RPMI7951 (cell line): Measurements from ENCODE around the gene ITGAV. TPM values are rescaled to one million over a fixed set of nuclear protein-coding genes. Genes with fewer than 3 reads are reported as not detected.

Experiments
- DNase-seq: peaks from one replicate; pipeline ENCODE4 v3.0.0-alpha.2; 2012; ENCODE audit warnings: low read depth
- total RNA-seq: library from RNA; depleted of rRNA; stranded (reverse); fragments of >200 nt; shearing (Covaris generic); gene quantifications from 2 replicates; pipeline ENCODE4 v1.2.3, GENCODE V29; 2014

The ITGAV gene
- total RNA-seq, 1 experiment from 2014 or later = 170 TPM

DNA sequence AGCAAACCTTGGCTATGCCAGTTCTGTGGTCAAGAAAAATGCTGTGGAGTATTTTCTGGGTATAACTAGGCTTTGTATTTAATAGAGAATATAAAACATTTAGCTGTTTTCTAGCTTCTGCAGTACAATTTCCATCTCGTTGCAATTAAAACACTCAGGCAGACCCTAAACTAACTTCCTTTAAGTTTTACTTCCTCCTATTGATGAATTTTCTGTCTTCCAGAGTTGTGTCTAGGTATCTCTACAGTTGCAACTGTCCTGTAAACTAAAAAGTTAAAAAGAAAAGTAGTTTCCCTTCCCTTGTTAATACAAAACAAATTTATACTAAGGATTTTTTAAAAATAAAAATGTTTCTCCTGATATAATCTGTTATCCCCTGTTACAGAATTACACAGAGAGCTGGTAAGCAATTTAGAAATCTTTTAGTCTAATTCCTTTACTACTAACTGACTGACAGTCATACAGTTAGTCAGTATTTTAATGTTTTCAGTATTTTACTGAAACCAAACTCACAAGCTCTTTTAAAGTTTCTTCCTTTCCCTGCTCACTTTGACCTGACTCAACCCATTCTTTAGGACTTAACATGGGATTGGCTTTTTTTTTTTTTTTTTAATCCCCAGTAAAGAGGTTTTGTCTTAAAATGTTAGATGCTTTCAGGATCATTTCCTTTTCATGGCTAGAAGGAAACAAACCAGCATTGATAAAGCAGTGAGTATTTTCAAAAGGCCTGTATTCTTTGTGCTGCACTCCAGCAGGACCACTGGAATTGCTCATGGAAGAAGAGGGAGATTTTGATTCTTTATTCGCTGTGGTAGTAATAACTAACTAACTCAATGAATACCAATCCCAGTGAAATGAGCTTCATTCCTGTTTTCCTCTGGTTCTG is 22.9 kb downstream of the ITGAV start:
- peak; percentile 31 for DNase-seq

DNA sequence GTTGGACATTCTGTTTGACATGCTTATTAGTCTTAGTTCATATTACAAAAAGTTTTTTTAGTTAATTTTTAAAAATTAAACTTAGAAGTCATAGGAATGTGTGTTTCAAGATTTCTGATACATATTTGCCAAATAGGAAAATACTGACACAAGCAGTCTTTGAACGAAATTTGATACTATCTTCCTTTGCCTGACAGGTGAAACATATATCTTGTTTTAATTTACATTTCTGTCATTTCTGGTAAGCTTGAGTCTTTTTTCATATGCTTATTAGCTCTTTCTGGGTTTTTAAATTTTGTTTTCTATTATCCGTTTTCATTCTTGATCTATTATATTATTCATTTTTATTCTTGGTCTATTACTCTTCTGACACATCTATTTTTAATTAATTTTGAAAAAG is 24.5 kb downstream of the ITGAV start:
- DNase-seq = no peak

DNA sequence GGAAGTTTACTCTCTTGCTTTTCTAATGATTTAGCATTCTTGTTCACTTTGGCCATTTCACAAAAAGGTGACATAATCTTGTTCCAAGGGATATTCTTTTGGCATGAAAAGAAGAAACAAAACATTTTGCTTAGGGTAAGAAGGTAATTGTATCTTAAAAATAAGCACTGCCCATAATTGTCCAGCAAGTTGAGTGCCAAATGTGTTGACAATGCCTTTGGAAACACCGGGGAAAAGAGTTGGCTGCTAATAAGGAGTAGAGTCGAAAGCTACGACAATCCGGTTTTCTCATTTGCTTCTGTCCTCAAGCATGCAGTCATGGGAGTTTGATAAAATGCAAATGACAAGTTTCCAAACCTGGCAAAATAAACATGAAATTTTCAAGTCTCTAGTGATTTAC is 27.3 kb downstream of the ITGAV start:
- no peak for DNase-seq

DNA sequence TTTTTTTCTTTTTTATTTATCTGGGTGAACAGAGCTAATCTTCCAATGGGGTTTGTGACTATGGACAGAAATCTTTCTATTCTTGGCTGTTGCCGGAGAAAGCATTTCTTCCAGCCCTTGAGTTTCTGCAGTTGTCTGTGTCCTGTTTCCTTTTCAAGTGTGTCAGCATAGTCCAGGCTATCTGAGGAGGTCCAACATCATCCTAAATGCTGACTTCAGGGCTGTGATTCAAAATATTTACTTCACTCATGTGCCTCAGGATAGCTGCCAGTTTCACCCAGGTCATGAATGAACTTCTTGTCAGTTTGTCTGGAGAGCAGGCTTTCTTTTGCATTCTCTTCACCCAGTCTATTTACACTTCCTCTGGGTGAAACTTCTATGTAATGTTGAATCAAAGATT is 27.9 kb downstream of the ITGAV start:
- no peak for DNase-seq

DNA sequence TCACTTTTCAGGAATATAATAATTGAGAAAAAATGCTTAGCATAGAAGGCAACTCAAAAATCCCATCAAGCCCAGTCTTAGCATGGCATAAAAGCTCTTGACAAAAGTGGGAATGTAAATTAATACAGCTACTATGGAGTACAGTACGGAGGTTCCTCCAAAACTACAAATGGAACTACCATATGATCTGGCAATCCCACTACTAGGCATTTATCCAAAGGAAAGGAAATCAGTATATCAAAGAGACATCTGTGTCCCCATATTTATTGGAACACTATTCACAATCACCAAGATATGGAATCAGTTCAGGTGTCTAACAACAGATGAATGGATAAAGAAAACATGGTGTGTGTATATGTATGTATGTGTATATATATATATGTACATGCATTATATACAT is 28.8 kb downstream of the ITGAV start:
- no peak for DNase-seq

DNA sequence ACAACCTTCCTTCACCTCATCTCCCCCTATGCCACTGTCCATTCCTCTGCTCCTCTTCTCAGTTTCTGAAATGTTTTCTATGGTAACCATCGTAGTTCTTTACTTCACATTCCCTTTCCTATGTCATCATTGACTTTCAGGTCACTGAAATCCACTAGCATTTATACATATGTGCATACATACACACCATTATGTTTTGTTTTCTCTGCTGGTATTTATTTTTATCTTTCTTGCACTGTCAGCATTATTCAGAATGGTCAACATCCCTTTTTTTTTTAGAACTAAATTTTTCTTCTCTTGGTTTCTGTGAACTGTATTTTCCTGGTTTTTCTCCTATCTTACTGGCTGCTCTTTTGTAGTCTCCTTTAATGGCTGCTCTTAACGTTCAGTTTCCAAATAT is 33.2 kb downstream of the ITGAV start:
- DNase-seq = no peak

DNA sequence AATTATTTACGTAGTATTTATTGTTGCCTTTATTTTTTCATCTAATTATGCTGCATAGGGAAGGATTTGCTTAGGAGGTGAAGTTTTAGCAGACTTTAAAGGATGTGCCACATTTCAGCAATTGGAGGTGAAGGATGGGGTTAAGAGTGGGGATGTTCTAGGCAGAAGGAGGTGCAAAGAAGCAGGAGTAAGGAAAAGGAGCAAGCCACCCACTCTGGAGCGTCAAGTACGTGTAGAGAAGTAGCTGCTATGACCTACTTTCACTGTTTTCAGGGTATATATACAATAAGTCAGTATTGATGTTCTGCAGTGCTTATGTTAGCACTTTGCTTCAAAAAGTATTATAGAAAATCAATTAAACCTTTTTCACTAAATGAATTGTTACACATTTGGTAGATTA is 34.4 kb downstream of the ITGAV start:
- DNase-seq = no peak

DNA sequence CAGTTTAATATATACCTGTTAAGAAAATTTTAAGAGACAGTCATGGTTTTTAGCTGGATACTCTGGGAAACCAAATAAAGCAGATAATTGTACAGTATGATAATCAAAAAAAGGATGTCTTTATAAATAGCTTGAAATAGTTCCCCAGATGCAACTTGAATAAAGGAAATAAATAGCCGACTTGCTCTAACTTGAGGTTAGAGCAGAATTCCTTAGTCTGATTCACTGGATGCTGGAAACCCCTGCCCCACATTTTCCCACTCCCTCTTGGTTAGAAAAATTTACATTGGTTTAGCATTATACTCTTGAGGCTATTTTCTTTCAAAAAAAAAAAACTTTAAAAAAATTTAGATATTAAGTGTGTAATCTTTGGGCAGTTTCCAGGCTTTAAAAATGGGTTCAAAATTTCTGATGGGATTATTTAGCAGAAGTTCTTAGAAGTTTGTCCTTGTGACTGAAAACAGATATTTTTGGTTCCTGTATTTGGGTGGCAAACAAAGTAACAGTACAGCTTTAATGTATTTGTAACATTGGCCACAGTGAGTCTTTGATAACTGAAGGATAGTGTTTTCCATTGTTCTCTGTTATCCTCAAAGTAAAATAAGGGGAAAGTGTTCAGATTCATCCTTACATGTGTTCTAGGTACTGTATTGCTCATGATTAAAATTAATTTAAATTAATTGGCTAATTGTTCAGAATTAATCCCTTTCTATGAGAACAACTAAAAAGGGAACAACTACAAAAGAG is 39.6 kb downstream of the ITGAV start:
- no peak for DNase-seq

DNA sequence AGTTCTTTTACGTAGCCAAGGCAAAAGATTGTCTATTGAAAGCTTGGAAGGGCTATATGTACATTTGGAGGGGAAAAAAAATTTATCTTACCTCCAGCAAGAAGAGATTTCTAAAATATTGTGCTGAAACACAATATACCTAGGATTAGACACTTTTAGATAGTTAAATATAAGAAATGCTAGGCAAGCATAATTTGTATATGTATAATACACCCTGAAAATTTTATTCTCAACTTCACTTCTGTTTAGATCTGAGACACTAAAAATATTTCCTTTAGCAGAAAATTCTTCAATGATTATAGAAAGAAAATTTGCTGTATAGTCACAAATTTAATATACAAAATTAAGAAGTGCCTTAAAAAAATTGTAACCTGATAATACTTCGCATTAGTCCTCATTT is 42.6 kb downstream of the ITGAV start:
- DNase-seq = no peak

DNA sequence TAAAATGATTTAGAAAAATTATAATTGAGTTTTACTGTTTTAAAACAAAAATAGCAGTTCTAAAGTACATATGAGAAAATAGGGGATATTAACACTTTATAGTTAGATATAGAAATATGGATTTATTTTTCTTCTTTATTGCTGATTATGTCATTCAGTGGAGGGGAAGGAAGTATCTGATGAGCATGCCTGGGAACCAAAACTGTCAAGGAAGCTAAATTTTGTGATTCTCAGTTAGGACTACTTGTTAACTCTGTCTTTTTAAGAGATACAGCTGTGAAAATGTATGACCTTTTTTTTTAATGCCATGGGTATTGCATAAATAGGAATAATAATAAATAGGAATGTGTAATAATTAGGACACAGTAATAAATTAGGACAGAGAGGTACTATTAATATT is 44.8 kb downstream of the ITGAV start:
- DNase-seq = no peak

DNA sequence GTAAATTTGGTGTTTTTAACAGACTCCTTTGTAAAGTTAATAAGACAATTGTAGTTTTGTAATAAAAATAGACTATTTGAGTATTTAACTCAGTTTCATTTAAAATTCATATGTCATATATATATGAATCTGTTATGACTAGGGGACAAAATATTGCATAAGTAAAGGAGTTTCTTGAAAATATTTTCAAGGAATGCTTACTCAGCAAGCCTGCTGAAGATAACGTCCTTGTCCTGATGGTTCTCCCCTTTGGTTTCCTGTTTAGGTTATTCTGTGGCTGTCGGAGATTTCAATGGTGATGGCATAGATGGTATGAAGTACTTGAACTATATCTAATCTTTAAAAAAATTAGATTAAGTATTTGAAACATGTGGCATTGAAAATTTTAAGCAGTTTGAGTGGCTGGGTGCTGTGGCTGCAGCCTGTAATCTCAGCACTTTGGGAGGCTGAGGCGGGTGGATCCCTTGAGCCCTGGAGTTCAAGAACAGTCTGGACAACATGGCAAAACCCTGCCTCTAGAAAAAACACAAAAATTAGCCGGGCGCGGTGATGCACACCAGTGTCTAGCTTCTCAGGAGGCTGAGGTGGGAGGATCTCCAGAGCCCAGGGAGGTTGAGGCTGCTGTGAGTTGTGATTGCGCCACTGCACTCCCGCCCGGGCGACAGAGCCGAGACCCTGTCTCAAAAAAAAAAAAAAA is 47.1 kb downstream of the ITGAV start:
- no peak for DNase-seq

DNA sequence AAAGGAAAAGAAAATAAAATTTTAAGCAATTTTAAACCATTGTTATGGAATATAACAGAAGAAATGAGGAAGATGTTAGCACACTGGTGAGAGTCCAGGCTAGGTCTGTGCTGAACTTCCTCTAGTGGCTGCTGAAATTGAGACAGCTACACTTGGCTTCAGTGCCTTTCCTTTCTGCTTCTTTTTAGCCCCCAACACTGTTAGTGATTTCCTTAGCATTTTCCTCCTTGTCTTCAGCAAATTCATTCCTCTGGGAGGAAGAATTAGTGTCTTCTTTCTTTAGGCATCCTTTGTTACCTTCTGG is 47.6 kb downstream of the ITGAV start:
- no peak for DNase-seq

DNA sequence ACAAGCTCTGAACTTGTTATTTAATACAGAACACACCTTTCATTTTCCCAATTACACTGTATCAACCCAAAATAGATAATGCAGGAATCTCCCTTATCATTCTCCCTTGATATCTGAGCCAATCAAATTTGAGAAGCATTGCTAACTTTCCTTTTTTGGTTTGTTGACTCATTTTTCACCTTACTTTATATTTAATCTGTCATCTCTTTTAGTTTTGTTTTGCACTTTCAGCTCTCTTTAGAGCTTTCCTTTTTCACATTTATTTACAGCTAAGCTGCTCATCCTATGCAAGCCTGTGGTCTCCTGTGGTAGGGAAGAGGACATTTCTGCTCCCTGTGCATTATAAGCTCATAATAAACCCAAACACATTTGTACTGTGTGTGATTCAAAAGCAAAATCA is 50.1 kb downstream of the ITGAV start:
- DNase-seq = no peak

DNA sequence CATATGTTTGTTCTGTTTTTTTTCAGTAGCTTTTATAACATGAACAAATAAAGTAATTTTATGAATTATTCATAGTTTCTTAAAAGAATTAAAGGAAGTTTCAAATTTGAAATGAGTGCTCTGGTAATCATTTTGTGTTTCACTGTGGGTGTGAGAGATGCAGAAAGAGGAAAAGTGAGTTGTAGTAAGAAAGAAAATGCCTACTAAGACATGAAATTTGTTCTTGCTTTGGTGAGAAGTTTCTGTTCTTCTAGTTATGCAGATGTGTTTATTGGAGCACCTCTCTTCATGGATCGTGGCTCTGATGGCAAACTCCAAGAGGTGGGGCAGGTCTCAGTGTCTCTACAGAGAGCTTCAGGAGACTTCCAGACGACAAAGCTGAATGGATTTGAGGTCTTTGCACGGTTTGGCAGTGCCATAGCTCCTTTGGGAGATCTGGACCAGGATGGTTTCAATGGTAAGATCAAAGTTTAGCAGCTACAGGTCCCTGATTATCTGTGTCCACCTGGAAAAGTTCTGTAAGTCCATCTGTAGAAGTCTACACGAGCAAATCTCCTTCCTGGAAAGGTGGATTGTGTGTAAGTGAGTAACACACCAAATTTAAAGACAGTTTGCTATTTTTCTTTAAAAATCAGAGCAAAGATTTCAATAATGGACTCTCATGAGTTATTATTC is 51.4 kb downstream of the ITGAV start:
- DNase-seq = no peak

DNA sequence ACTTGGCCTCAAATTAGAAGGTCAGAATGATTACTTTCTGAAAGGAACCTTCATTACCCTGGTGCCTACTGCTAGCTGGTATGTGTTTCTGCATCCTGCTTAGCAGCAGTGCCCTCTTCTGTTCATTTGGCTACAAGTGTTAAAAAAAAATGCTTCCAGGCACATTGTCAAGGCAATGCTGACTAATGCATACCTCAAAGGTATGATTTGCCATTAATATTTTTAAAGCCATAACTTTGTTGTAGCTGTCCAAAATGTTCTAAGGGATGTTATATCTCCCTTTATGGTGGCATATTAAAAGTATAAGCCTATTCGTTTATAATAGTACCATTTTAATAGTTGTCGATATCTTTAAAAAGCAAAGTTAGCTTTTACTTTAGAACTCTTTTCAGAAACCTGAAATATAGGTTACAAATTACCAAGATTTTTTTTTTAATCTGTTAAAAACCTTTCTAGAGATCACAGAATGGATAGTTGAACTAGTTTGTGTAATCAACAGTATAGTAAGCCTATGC is 52.0 kb downstream of the ITGAV start:
- peak; percentile 69 for DNase-seq

DNA sequence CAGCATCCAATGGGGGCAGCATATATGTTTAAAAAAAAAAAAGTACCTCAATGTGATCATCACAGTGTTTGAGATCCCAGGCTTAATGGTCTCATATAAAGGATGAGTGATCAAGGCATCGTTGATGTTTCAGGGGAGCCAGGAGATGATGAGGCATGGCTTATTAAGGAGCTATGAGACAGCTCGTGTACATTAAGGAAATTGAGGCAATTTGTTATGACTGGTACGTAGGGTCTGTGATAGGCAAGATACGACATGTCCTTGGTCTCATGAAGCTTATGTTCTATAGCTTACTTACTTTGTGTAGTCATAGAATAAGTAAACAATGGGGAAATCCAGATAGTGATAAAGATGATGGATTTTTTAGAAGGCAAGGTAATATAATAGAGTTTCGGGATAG is 54.9 kb downstream of the ITGAV start:
- no peak for DNase-seq

DNA sequence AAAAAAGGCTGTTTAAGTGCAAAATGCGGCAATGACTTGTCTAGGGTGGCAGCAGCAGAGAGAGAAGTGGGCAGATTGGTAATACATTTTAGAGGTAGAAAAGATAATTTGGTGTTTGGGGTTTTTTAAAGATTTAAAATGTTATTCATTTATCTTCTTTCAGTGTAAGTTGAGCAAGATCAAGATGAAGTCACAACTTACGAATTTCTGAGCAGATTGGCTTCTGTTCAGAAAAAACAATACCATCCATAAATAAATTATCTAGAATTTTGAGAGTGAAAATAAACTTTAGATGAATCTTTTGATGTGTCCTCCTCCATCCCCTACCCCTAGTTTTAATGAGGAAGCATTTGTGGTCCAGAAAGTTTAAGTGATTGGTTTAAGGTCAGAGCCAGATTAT is 56.1 kb downstream of the ITGAV start:
- DNase-seq = no peak

DNA sequence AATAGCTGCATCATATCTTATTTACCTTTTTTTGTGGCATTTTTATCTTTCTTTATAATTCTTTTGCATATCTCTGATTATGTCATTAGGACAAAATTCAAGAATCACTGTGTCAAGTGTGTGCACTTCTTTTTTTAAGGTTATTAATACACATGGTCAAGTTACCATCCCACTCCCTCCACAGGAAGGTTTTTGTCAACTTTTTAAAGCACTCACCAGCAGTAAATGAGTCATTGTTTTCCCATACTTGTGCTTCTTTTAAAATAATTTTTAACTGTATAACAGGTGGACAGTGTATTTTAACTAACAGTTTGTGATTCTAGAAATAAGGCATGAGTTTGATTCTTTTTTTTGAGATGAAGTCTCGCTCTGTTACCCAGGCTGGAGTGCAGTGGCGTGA is 58.3 kb downstream of the ITGAV start:
- no peak for DNase-seq

DNA sequence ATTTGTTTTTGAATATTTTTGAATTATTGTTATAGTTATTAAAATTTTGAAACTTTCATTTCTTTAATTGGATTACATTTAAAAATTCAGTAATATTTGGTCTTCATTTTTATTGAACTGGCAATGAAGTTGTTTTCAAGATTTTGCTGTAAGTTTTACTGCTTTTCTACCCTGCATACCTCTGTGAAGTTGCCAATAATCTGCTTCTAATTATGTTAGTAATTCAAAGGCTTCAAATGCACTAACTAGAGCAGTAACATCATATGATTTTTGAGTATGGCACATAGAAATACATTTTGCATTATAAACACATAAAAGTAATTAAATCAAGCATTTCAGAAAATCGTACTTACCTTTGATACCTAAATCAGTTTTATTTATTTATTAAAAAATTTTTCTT is 63.7 kb downstream of the ITGAV start:
- no peak for DNase-seq

DNA sequence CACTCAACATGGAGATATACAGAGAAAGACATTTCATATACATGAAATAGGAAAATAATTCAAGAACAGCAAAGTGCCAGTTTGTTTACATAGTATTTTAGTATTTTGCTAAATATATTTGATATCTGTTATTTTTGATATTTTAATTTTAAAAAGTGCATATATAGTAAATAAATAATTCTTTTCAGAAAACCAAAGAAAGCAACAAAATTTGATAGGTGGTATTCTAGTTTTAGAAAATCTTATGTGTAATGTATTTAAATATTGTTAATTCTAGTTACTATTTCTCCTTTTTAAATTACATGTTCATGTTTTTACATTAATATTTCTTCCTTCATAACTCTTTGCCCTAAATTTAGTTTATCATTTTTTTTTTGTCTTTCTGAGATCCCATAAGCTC is 69.5 kb downstream of the ITGAV start:
- DNase-seq = no peak

DNA sequence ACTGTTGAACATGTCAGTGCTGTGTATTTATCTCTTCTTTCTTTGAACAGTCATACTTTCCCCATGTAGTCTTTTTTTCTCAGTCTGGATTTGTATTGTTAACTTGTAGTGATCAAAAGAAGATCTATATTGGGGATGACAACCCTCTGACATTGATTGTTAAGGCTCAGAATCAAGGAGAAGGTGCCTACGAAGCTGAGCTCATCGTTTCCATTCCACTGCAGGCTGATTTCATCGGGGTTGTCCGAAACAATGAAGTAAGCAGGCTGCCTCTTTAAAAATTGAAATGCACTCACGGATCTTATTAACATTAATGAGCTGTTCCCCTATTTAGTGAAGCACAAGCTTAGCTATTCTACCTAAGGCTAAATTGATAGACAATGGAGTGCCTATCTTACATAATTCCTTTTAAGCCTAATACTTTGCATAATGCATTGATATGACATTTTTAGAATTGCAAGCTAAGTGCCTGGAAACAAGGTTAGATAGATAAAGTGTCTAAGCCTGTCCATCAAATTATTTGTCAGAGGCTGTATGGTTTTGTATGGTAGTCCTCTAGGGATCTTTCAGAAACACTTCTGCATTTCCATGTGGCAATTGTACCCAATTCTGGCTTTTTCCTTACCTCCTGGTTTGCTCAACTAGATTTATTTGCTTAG is 74.7 kb downstream of the ITGAV start:
- no peak for DNase-seq

DNA sequence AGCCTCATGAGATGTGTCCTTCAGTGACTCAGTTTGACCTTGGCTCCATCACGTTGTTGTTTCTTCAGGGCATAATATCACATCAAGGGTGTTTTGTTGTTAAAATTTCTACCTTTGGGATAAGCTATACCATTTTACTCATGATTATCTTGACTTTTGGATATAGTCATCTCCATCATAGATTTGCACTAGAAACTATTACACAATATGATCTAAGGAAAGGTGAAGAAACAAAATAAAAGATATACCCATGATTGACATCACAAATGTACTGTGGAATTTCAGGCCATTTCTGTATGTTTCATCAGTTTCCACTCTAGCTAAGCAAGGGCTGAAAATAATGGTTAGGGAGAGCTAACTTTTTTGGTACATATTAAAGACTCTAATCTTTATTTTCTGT is 79.3 kb downstream of the ITGAV start:
- DNase-seq = no peak
